K562 (cell line): Measurements from ENCODE around the gene PNPO. TPM values are rescaled to one million over a fixed set of nuclear protein-coding genes. Genes with fewer than 3 reads are reported as not detected.

Source experiments
- HDAC1 ChIP-seq, 2 experiments: fragments of 450-650 bp; IDR thresholded peaks; 2 replicates each; pipeline ENCODE4 v1.6.1; 2016 to 2017; ENCODE audit warnings: inconsistent platforms in 1 of 2, mild to moderate bottlenecking in 1 of 2, moderate library complexity in 1 of 2
- POLR2H ChIP-seq: IDR thresholded peaks from 2 replicates; pipeline ENCODE4 v1.6.1; 2016; ENCODE audit warnings: missing genetic modification characterization, low read depth, mild to moderate bottlenecking, control low read depth, missing compliant biosample characterization, moderate library complexity
- ZBTB5 ChIP-seq: fragments of 450-650 bp; IDR thresholded peaks from 2 replicates; pipeline ENCODE4 v1.6.1; 2017; ENCODE audit warnings: antibody characterized with exemption
- ZNF197 ChIP-seq: fragments of 200-800 bp; sonication (Bioruptor generic); IDR thresholded peaks from 2 replicates; pipeline ENCODE4 v1.6.1; 2016; ENCODE audit warnings: low read depth, missing genetic modification characterization, missing compliant biosample characterization
- polyA plus RNA-seq, 8 experiments: library from polyadenylated mRNA; depleted of rRNA in 4 of 8; stranded (reverse) in 5 of 8; unstranded in 3 of 8; fragments of >200 nt; fragmentation: Nextera tagmentation in 2 of 8; fragmentation: Illumina TruSeq in 1 of 8; extraction: Ambion mirVana in 2 of 8; extraction: Trizol in 1 of 8; gene quantifications; 2 replicates each; pipeline versions ENCODE4 v1.2.1 to v1.2.3, GENCODE V29; 2011 to 2014; ENCODE audit warnings: inconsistent platforms in 1 of 8, missing spikeins in 1 of 8
- total RNA-seq, 7 experiments: library from RNA; depleted of rRNA in 6 of 7; stranded (reverse); fragments of >200 nt in 6 of 7; fragmentation: Illumina TruSeq in 2 of 7; extraction: Trizol in 2 of 7; gene quantifications; 2 replicates each; pipeline versions ENCODE4 v1.2.1 to v1.2.3, GENCODE V29; 2011 to 2021; ENCODE audit warnings: low replicate concordance in 1 of 7
- TF ChIP-seq, protein P1 (sequence below), 2 experiments: fragments of 450-650 bp; IDR thresholded peaks; 2 replicates each; pipeline ENCODE4 v1.6.1; 2018; ENCODE audit warnings: mild to moderate bottlenecking in 2 of 2, low read depth in 1 of 2; ENCODE audit not compliant: partially characterized antibody in 2 of 2

PNPO gene
- total and polyA plus RNA-seq, 9 of the 15 experiments (the other 6 are each of a cell fraction or from before 2014, with no cell fraction given), result 16.6 to 39.0 (median 27.4) TPM

- TF ChIP-seq ZBTB5, result no peak
- no peak for TF ChIP-seq ZNF197 (CRISPR knock-in tag)
- TF ChIP-seq HDAC1 (IDR thresholded peaks at IDR 0.05), result no peak
- TF ChIP-seq, protein P1, sequence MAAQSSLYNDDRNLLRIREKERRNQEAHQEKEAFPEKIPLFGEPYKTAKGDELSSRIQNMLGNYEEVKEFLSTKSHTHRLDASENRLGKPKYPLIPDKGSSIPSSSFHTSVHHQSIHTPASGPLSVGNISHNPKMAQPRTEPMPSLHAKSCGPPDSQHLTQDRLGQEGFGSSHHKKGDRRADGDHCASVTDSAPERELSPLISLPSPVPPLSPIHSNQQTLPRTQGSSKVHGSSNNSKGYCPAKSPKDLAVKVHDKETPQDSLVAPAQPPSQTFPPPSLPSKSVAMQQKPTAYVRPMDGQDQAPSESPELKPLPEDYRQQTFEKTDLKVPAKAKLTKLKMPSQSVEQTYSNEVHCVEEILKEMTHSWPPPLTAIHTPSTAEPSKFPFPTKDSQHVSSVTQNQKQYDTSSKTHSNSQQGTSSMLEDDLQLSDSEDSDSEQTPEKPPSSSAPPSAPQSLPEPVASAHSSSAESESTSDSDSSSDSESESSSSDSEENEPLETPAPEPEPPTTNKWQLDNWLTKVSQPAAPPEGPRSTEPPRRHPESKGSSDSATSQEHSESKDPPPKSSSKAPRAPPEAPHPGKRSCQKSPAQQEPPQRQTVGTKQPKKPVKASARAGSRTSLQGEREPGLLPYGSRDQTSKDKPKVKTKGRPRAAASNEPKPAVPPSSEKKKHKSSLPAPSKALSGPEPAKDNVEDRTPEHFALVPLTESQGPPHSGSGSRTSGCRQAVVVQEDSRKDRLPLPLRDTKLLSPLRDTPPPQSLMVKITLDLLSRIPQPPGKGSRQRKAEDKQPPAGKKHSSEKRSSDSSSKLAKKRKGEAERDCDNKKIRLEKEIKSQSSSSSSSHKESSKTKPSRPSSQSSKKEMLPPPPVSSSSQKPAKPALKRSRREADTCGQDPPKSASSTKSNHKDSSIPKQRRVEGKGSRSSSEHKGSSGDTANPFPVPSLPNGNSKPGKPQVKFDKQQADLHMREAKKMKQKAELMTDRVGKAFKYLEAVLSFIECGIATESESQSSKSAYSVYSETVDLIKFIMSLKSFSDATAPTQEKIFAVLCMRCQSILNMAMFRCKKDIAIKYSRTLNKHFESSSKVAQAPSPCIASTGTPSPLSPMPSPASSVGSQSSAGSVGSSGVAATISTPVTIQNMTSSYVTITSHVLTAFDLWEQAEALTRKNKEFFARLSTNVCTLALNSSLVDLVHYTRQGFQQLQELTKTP (IDR thresholded peaks at IDR 0.05; ENCODE audit: low read depth in 1 of 2, partially characterized antibody in 2 of 2), result no peak
- no peak for TF ChIP-seq POLR2H (tag)
These were observed 54.8 kb downstream of the PNPO start (continued) for GRCh38 chr17:47996201-47996600.
